ENCODE measurements around the gene BRME1.

DNA sequence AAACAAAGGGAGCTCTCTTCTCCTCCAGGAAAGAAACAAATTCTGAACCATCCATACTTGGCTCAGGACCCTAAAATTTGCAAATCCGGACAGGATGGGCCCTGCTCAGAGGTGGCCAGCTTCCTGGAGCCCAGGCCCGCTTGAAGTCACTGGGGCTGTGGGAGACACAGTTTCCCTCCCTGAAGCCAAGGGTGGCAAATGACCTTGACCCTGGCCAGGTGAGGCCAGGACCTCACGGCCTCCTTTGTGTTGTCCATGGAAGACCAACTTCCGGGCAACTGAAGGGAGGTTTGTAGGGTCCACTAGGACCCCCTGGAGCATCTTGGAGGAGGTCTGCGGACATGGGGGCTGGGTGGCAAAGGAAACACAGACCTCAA is 23.5 kb downstream of the BRME1 start:
- TF ChIP-seq NFRKB (IDR thresholded peaks at IDR 0.05) (no peak), FOXK2 (IDR thresholded peaks at IDR 0.05) (no peak), ARNT (IDR thresholded peaks at IDR 0.05) (no peak), FOXA1 (IDR thresholded peaks at IDR 0.05) (no peak), ELF4 (IDR thresholded peaks at IDR 0.05) (no peak), L3MBTL2 (conservative IDR thresholded peaks at IDR 0.05) (no peak), TARDBP (IDR thresholded peaks at IDR 0.05) (no peak), SP1 (IDR thresholded peaks at IDR 0.05) (no peak), BHLHE40 (IDR thresholded peaks at IDR 0.05; ENCODE audit: borderline replicate concordance) (no peak), LEF1 (IDR thresholded peaks at IDR 0.05; ENCODE audit: borderline replicate concordance) (no peak)
- TF ChIP-seq, protein P1, sequence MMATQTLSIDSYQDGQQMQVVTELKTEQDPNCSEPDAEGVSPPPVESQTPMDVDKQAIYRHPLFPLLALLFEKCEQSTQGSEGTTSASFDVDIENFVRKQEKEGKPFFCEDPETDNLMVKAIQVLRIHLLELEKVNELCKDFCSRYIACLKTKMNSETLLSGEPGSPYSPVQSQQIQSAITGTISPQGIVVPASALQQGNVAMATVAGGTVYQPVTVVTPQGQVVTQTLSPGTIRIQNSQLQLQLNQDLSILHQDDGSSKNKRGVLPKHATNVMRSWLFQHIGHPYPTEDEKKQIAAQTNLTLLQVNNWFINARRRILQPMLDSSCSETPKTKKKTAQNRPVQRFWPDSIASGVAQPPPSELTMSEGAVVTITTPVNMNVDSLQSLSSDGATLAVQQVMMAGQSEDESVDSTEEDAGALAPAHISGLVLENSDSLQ (IDR thresholded peaks at IDR 0.05): no peak
